ENCODE results near the gene MGAT4B. TPM values are rescaled to one million over a fixed set of nuclear protein-coding genes. Genes with fewer than 3 reads are reported as not detected.

Gene MGAT4B
- total and polyA plus RNA-seq, 2 of the 13 experiments (the other 11 are each of a cell fraction or from before 2014, with no cell fraction given) = 93.5 to 130 TPM

- TF ChIP-seq HIC2 (CRISPR knock-in tag; IDR thresholded peaks at IDR 0.05; ENCODE audit: low read depth) = no peak
- TF ChIP-seq CSRNP2 (CRISPR knock-in tag; conservative IDR thresholded peaks at IDR 0.05; ENCODE audit: low read depth) = no peak
- TF ChIP-seq KMT2A (CRISPR knock-in tag; IDR thresholded peaks at IDR 0.05) = no peak
- no peak for TF ChIP-seq THYN1 (CRISPR knock-in tag; IDR thresholded peaks at IDR 0.05; ENCODE audit: borderline replicate concordance, low read depth)
- TF ChIP-seq TCF12 (IDR thresholded peaks at IDR 0.05) = no peak
- TF ChIP-seq TCF12 (CRISPR knock-in tag; IDR thresholded peaks at IDR 0.05) = no peak
- TF ChIP-seq HBP1 (CRISPR knock-in tag; IDR thresholded peaks at IDR 0.05; ENCODE audit: low read depth) = no peak
- TF ChIP-seq ZZZ3 (CRISPR knock-in tag; IDR thresholded peaks at IDR 0.05; ENCODE audit: borderline replicate concordance) = no peak
- peak; percentile 40; the same call in 1 of the 2 replicates for TF ChIP-seq ZNF501 (CRISPR knock-in tag; IDR thresholded peaks at IDR 0.05)
- no peak for TF ChIP-seq ZNF720 (CRISPR knock-in tag; IDR thresholded peaks at IDR 0.05)
- TF ChIP-seq CREB3 (CRISPR knock-in tag; IDR thresholded peaks at IDR 0.05) = no peak
- no peak for TF ChIP-seq ZNF432 (CRISPR knock-in tag; IDR thresholded peaks at IDR 0.05; ENCODE audit: borderline replicate concordance)
- no peak for TF ChIP-seq SNAI1 (CRISPR knock-in tag; IDR thresholded peaks at IDR 0.05; ENCODE audit: borderline replicate concordance)
- no peak for TF ChIP-seq ZNF20 (CRISPR knock-in tag; IDR thresholded peaks at IDR 0.05)
- no peak for TF ChIP-seq PCBP1 (IDR thresholded peaks at IDR 0.05; ENCODE audit: borderline replicate concordance, low read depth, low read length)
- no peak for TF ChIP-seq ZNF652 (CRISPR knock-in tag; IDR thresholded peaks at IDR 0.05; ENCODE audit: borderline replicate concordance, low read depth)
- no peak for TF ChIP-seq CREM (IDR thresholded peaks at IDR 0.05)
- no peak for TF ChIP-seq CREM (CRISPR knock-in tag; IDR thresholded peaks at IDR 0.05)
- TF ChIP-seq ZNF101 (CRISPR knock-in tag; IDR thresholded peaks at IDR 0.05; ENCODE audit: borderline replicate concordance, low read depth) = no peak
- no peak for TF ChIP-seq ZC3H4 (CRISPR knock-in tag; IDR thresholded peaks at IDR 0.05; ENCODE audit: borderline replicate concordance)
- peak; percentile 54; the same call in 1 of the 2 replicates for TF ChIP-seq HNF1B (CRISPR knock-in tag; IDR thresholded peaks at IDR 0.05)
- TF ChIP-seq MIER2 (CRISPR knock-in tag; IDR thresholded peaks at IDR 0.05) = no peak
- no peak; the same call in 1 of the 2 replicates for TF ChIP-seq ZNF878 (CRISPR knock-in tag; IDR thresholded peaks at IDR 0.05)
Measured at GRCh38 chr5:179821298-179822058, 14.8 kb upstream of the MGAT4B start (continued).

Data from HepG2 (cell line).